Esophagus squamous epithelium (tissue), 5 donors: Measurements from ENCODE around the gene CNR2. TPM values are rescaled to one million over a fixed set of nuclear protein-coding genes. Genes with fewer than 3 reads are reported as not detected.

Source experiments
- DNase-seq: peaks from one replicate; lab custom pipeline; 2025; lab: John Stamatoyannopoulos, UW
- H3K27ac ChIP-seq, 4 donors: fragments of 200-600 bp; sonication (generic); one replicate each; pipeline ENCODE4 v1.5.1; 2016 to 2019; ENCODE audit warnings: mild to moderate bottlenecking in 1 of 4
- H3K27me3 ChIP-seq, 4 donors: fragments of 200-600 bp; sonication (generic); 1 replicate in 3 of 4; 2 replicates in 1 of 4; pipeline versions ENCODE4 v1.5.1 to v1.6.0; 2017 to 2021; ENCODE audit warnings: antibody characterized with exemption in 1 of 4
- H3K36me3 ChIP-seq, 3 donors: fragments of 200-600 bp; sonication (generic); one replicate each; pipeline ENCODE4 v1.5.1; 2016 to 2019
- H3K4me1 ChIP-seq, 3 donors: fragments of 200-600 bp; sonication (generic); one replicate each; pipeline ENCODE4 v1.5.1; 2017 to 2019
- H3K4me3 ChIP-seq, 4 donors: fragments of 200-600 bp; sonication (generic); 1 replicate in 3 of 4; 2 replicates in 1 of 4; pipeline ENCODE4 v1.5.1; 2016 to 2019; ENCODE audit warnings: mild to moderate bottlenecking in 2 of 4, moderate library complexity in 1 of 4
- H3K9me3 ChIP-seq, 3 donors: fragments of 200-600 bp; sonication (generic); one replicate each; pipeline ENCODE4 v1.5.1; 2016 to 2019
- CTCF ChIP-seq, 6 experiments: fragments of 450-650 bp in 4 of 6; fragments of 200-600 bp in 2 of 6; sonication (generic) in 2 of 6; IDR thresholded peaks; one replicate each; pipeline ENCODE4 v1.5.1; 2016 to 2019; ENCODE audit warnings: antibody characterized with exemption in 6 of 6, mild to moderate bottlenecking in 4 of 6, moderate library complexity in 4 of 6
- POLR2A ChIP-seq, 4 donors: fragments of 450-650 bp; IDR thresholded peaks; one replicate each; pipeline ENCODE4 v1.6.1; 2017; ENCODE audit warnings: antibody characterized with exemption in 4 of 4, mild to moderate bottlenecking in 4 of 4, moderate library complexity in 3 of 4
- WGBS, 2 donors: methylation state at CpG; one replicate each; pipeline ENCODE4 v1.1.5; 2018; 5-methylcytosine and 5-hydroxymethylcytosine counted together
- intact Hi-C: fragments of 100-400 bp; cut with DNase I; formaldehyde crosslinking; loops from one replicate; pipeline ENCODE4 v1.15.0; 2022
- total RNA-seq, 4 donors: library from RNA; depleted of rRNA; stranded (reverse); fragments of >200 nt; gene quantifications; one replicate each; pipeline ENCODE4 v1.1.0, GENCODE V29; 2016
- donor health status: DM: yes; HTN: yes; CAD: no.

Gene CNR2
- total RNA-seq, 4 donors from 2014 or later = under 0.01 TPM; not detected in 3

GRCh38 chr1:23924601-23925000 is 11.4 kb upstream of the CNR2 start:
- H3K27ac ChIP-seq = no peak overlapping the region
- H3K36me3 ChIP-seq = no peaks in the 10 kb centered on the region
- no peak for DNase-seq
- no peak overlapping the region for H3K4me3 ChIP-seq
- TF ChIP-seq POLR2A (IDR thresholded peaks at IDR 0.05) = no peak
- H3K4me1 ChIP-seq = peaks cover 0 to 14% (median 3%) of the 10 kb centered on the region in 3 donors
- H3K27me3 ChIP-seq = no peaks in the 10 kb centered on the region
- WGBS, 2 donors = 88 to 93% methylated on average over 11 of the region's 11 CpGs
- intact Hi-C loops = no loop called here
- no peaks in the 10 kb centered on the region for H3K9me3 ChIP-seq

GRCh38 chr1:23923592-23924499 is 10.7 kb upstream of the CNR2 start:
- Histone ChIP-seq H3K9me3 (no peaks in the 10 kb centered on the region), H3K4me3 (no peak overlapping the region), H3K27ac (no peak overlapping the region), H3K36me3 (no peaks in the 10 kb centered on the region), H3K4me1 (peaks cover 0 to 18% (median 3%) of the 10 kb centered on the region in 3 donors), H3K27me3 (no peaks in the 10 kb centered on the region)
- WGBS, 2 donors = 41 to 44% methylated on average over 8 of the region's 8 CpGs
- no peak for DNase-seq
- intact Hi-C loops = no loop called here
- TF ChIP-seq POLR2A (IDR thresholded peaks at IDR 0.05) (no peak), CTCF (IDR thresholded peaks at IDR 0.05) (no peak)

- DNase-seq = no peak
- Histone ChIP-seq H3K36me3 (no peaks in the 10 kb centered on the region), H3K27me3 (no peaks in the 10 kb centered on the region), H3K4me3 (no peak overlapping the region), H3K9me3 (no peaks in the 10 kb centered on the region), H3K27ac (no peak overlapping the region), H3K4me1 (peaks cover 0 to 18% (median 3%) of the 10 kb centered on the region in 3 donors)
- WGBS, 2 donors = 92 to 93% methylated on average over 8 of the region's 8 CpGs
- TF ChIP-seq POLR2A (IDR thresholded peaks at IDR 0.05) (no peak), CTCF (IDR thresholded peaks at IDR 0.05) (no peak)
- intact Hi-C loops = no loop called here
Observed at GRCh38 chr1:23922321-23922943, 9.3 kb upstream of the CNR2 start.

- Histone ChIP-seq H3K27ac (no peak overlapping the region), H3K4me1 (peaks cover 0 to 18% (median 3%) of the 10 kb centered on the region in 3 donors), H3K36me3 (no peaks in the 10 kb centered on the region), H3K27me3 (no peaks in the 10 kb centered on the region), H3K9me3 (no peaks in the 10 kb centered on the region), H3K4me3 (no peak overlapping the region)
- 45 to 48% methylated on average over 10 to 11 of the region's 12 CpGs for WGBS, 2 donors
- DNase-seq = no peak
- TF ChIP-seq CTCF (IDR thresholded peaks at IDR 0.05) (peak in 5 of 6 experiments; percentile 34 to 50 (median 44)), POLR2A (IDR thresholded peaks at IDR 0.05) (no peak)
- intact Hi-C loops = no loop called here
Observed at GRCh38 chr1:23916209-23917131, 3.3 kb upstream of the CNR2 start.

GRCh38 chr1:23915466-23915865 is 2.3 kb upstream of the CNR2 start:
- H3K9me3 ChIP-seq = no peaks in the 10 kb centered on the region
- DNase-seq = no peak
- no peak overlapping the region for H3K4me3 ChIP-seq
- peaks cover 0 to 13% (median 3%) of the 10 kb centered on the region in 3 donors for H3K4me1 ChIP-seq
- H3K36me3 ChIP-seq = no peaks in the 10 kb centered on the region
- WGBS, 2 donors = 92 to 97% methylated on average over 5 of the region's 5 CpGs
- peaks cover 0 to 4% (median 0%) of the 10 kb centered on the region in 4 donors for H3K27me3 ChIP-seq
- TF ChIP-seq POLR2A (IDR thresholded peaks at IDR 0.05) (no peak), CTCF (IDR thresholded peaks at IDR 0.05) (no peak)
- intact Hi-C loops = no loop called here
- H3K27ac ChIP-seq = no peak overlapping the region
